ENCODE measurements around the gene ZBTB20. TPM values are rescaled to one million over a fixed set of nuclear protein-coding genes. Genes with fewer than 3 reads are reported as not detected.

ZBTB20 gene
- total RNA-seq, 1 donor, result 32.9 TPM

DNA sequence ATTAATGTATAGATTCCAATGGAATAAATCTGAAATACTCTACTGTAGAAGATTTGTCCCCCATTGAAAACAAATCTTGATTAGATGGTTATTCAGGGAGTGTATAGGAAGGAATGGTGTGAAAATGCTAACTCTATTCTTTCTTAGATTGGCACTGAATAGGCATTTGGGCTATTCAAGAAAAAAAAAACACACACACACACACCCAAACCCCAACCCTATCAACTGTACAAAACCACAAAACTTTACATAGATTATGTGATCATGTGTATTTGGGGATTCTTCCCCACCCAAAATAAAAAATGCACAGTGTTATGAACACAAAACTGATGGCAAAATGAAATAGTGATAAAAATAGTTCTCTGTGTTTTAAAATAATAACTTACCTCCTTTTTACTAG, 791.4 kb downstream of the ZBTB20 start:
- Histone ChIP-seq H3K27me3 (ENCODE audit: insufficient read depth, low read length) (no peaks in the 10 kb centered on the region), H3K36me3 (ENCODE audit: insufficient read depth, low read length) (no peaks in the 10 kb centered on the region), H2AFZ (ENCODE audit: low read length) (no peak overlapping the region), H3K9me3 (ENCODE audit: low read depth, low read length) (no peaks in the 10 kb centered on the region), H3K79me2 (ENCODE audit: insufficient read depth, low read length) (no peaks in the 10 kb centered on the region), H3K4me1 (ENCODE audit: insufficient read depth, low read length) (no peaks in the 10 kb centered on the region), H3K4me2 (ENCODE audit: insufficient read depth, low read length) (no peak overlapping the region), H3K27ac (ENCODE audit: low read depth, low read length) (no peak overlapping the region), H4K20me1 (ENCODE audit: insufficient read depth, low read length) (peaks cover 5% of the 10 kb centered on the region), H3K4me3 (ENCODE audit: insufficient read depth, low read length) (no peak overlapping the region)
- TF ChIP-seq, protein P1, sequence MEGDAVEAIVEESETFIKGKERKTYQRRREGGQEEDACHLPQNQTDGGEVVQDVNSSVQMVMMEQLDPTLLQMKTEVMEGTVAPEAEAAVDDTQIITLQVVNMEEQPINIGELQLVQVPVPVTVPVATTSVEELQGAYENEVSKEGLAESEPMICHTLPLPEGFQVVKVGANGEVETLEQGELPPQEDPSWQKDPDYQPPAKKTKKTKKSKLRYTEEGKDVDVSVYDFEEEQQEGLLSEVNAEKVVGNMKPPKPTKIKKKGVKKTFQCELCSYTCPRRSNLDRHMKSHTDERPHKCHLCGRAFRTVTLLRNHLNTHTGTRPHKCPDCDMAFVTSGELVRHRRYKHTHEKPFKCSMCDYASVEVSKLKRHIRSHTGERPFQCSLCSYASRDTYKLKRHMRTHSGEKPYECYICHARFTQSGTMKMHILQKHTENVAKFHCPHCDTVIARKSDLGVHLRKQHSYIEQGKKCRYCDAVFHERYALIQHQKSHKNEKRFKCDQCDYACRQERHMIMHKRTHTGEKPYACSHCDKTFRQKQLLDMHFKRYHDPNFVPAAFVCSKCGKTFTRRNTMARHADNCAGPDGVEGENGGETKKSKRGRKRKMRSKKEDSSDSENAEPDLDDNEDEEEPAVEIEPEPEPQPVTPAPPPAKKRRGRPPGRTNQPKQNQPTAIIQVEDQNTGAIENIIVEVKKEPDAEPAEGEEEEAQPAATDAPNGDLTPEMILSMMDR (IDR thresholded peaks at IDR 0.05; ENCODE audit: extremely low read depth, low read depth, low read length), result no peak
- no peak for DNase-seq (ENCODE audit: insufficient read length, low spot score, missing footprints)

DNA sequence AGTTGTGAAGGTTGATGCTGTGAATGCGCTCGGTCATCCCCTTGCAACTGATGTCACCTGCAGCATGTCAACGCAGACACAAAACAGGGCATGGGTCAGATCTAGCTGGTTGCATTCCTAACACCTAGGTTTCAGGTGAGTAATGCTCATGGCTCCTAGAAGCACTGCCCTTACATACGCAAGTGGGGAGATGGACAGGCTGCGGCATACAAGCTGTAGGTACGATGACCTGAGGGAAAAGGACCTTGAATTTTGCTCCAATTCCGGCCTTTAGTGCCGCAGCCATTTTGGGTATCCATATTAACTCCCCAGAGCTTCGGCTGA, 795.3 kb downstream of the ZBTB20 start:
- TF ChIP-seq, protein P1 (IDR thresholded peaks at IDR 0.05; ENCODE audit: extremely low read depth, low read depth, low read length), result no peak
- Histone ChIP-seq H3K36me3 (ENCODE audit: insufficient read depth, low read length) (peaks cover 8% of the 10 kb centered on the region), H4K20me1 (ENCODE audit: insufficient read depth, low read length) (peaks cover 5% of the 10 kb centered on the region), H3K9me3 (ENCODE audit: low read depth, low read length) (no peaks in the 10 kb centered on the region), H3K27me3 (ENCODE audit: insufficient read depth, low read length) (no peaks in the 10 kb centered on the region), H2AFZ (ENCODE audit: low read length) (no peak overlapping the region), H3K4me1 (ENCODE audit: insufficient read depth, low read length) (no peaks in the 10 kb centered on the region), H3K4me2 (ENCODE audit: insufficient read depth, low read length) (no peak overlapping the region), H3K27ac (ENCODE audit: low read depth, low read length) (no peak overlapping the region), H3K79me2 (ENCODE audit: insufficient read depth, low read length) (no peaks in the 10 kb centered on the region), H3K4me3 (ENCODE audit: insufficient read depth, low read length) (no peak overlapping the region)
- DNase-seq (ENCODE audit: insufficient read length, low spot score, missing footprints), result no peak

DNA sequence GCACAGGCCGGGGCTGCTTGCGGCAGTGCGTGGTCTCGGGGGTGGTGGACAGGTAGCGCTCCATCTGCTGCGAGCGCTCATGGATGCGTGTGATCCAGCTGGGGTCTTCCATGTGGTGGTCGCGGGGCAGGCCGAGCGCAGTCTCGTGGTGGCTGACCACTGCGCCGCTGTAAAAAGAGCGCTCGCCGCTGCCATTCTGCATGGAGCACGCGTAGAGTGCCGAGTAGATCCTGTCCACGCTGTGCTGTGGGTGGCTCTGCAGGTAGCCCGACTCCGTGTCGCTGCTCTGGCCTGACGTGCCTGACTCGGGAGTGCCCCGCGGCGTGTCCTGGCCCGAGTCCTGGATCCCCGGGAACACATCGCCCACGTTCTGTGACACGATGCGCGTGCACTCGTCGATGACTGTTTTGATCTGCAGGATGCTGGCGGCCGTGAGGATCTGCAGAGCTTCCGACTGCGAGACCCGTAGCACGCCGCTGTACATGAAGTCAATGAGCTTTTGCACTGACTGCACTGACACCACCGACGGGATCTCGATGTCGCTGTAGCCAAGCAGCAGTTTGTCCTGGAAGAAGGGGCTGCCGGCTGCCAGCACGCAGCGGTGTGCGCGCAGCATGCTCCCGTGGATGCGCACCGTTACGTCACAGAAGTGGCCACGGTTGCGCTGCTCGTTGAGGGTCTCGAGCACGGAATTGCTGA, 795.8 kb downstream of the ZBTB20 start:
- no peaks in the 10 kb centered on the region for H3K27me3 ChIP-seq (ENCODE audit: insufficient read depth, low read length)
- peaks cover 2% of the 10 kb centered on the region for H4K20me1 ChIP-seq (ENCODE audit: insufficient read depth, low read length)
- TF ChIP-seq, protein P1 (IDR thresholded peaks at IDR 0.05; ENCODE audit: extremely low read depth, low read depth, low read length), result no peak
- H3K4me1 ChIP-seq (ENCODE audit: insufficient read depth, low read length), result no peaks in the 10 kb centered on the region
- H3K4me3 ChIP-seq (ENCODE audit: insufficient read depth, low read length), result no peak overlapping the region
- no peak overlapping the region for H3K4me2 ChIP-seq (ENCODE audit: insufficient read depth, low read length)
- H3K79me2 ChIP-seq (ENCODE audit: insufficient read depth, low read length), result no peaks in the 10 kb centered on the region
- H2AFZ ChIP-seq (ENCODE audit: low read length), result no peak overlapping the region
- H3K27ac ChIP-seq (ENCODE audit: low read depth, low read length), result no peak overlapping the region
- no peak for DNase-seq (ENCODE audit: insufficient read length, low spot score, missing footprints)
- peaks cover 8% of the 10 kb centered on the region for H3K36me3 ChIP-seq (ENCODE audit: insufficient read depth, low read length)
- H3K9me3 ChIP-seq (ENCODE audit: low read depth, low read length), result no peaks in the 10 kb centered on the region

DNA sequence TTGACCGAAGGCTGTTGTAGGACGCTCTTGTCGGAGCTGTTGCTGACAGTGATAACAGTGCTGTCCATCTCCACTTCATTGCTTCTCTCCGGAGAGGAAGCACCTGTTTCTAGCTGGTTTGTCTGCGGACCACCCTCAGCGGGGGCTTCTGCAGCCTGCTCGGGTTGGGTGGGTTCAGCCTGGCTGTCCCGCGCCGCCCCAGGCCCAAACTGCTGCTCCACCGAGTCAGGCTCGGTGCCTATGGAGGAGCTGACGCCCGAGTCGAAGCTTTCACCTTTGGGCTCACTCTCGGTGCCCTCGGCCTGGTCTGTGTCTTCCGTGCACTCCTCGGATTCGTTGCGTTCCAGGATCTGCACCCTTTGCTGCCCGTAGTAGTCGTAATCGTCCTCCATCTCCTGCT, 796.4 kb downstream of the ZBTB20 start:
- Histone ChIP-seq H3K4me1 (ENCODE audit: insufficient read depth, low read length) (no peaks in the 10 kb centered on the region), H4K20me1 (ENCODE audit: insufficient read depth, low read length) (no peaks in the 10 kb centered on the region), H2AFZ (ENCODE audit: low read length) (no peak overlapping the region), H3K4me2 (ENCODE audit: insufficient read depth, low read length) (no peak overlapping the region), H3K27me3 (ENCODE audit: insufficient read depth, low read length) (no peaks in the 10 kb centered on the region), H3K4me3 (ENCODE audit: insufficient read depth, low read length) (no peak overlapping the region), H3K9me3 (ENCODE audit: low read depth, low read length) (no peaks in the 10 kb centered on the region), H3K27ac (ENCODE audit: low read depth, low read length) (no peak overlapping the region), H3K36me3 (ENCODE audit: insufficient read depth, low read length) (peaks cover 8% of the 10 kb centered on the region), H3K79me2 (ENCODE audit: insufficient read depth, low read length) (no peaks in the 10 kb centered on the region)
- TF ChIP-seq, protein P1 (IDR thresholded peaks at IDR 0.05; ENCODE audit: extremely low read depth, low read depth, low read length), result no peak
- DNase-seq (ENCODE audit: insufficient read length, low spot score, missing footprints), result no peak
